T47D (cell line): ENCODE results near the gene CCDC8.

Experiments used
- DNase-seq, 2 experiments: peaks; one replicate each; pipeline versions ENCODE4 v3.0.0 to v3.0.0-alpha.2; 2011 to 2012; ENCODE audit warnings: low read depth in 1 of 2, low spot score in 1 of 2
- JUND ChIP-seq: IDR thresholded peaks from 2 replicates; pipeline ENCODE4 v1.6.1; 2012; ENCODE audit warnings: low read depth
- in situ Hi-C: cut with HindIII; loops from 2 replicates; pipeline ENCODE4 v1.10.0; 2016; ENCODE audit warnings: low sequenced_read_pairs, low pct_unique_long_range_greater_than_20kb

CCDC8 gene

DNA sequence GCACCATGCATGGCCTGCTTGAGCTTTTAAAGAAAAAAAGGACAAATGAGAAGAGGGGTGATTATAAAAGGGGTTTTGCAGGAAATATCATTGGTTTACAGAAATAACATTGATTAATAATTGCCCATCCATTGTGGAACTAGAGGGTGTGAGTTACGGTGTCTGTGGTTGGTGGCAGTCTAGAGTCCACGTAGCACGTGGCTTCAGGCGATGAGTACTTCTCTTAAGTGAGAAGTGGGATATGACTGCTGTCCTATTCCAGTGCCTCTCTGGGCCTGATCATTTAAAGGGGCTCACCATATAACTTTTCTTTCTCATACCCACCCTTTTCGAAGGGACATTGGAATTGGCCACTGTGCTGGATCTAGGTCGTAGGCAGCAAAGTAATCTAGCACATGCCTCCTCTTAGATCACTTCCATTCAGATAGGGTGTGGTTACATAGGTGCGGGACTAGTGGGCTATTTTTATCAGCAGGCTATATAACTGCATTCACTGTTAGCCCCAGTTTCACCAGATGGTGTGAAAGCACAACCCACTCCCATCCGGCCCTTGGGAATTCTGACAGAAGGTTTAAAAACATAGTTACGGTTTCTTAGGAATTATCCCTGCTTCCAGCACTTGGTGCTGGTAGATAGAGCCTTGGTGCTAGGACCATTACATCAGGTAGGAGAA lies 46.6 kb downstream of the CCDC8 start:
- no peak for TF ChIP-seq JUND
- no peak for DNase-seq
- in situ Hi-C loops, result no loop called here

- no peak for TF ChIP-seq JUND
- in situ Hi-C loops, result no loop called here
- no peak for DNase-seq
Measured at GRCh38 chr19:46365561-46365960, 47.8 kb downstream of the CCDC8 start.

DNA sequence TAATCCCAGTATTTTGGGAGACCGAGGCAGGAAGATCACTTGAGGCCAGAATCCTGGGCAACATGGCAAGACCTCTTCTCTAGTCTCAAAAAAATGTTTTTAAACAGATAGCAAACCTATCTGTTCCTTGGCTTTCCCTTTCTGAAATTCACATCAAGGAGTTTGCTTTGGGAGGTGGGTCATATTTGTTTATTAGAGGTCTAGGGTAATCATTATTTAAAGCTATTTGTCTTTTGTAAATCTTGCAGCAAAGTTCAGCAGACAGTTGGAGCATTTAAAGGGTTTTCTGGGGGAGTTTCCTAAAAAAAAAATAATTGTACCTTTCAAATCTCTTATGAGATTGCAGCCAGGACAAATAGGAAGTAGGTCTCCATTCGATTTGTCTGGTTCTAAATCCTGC lies 49.0 kb downstream of the CCDC8 start:
- no peak for DNase-seq
- in situ Hi-C loops, result no loop called here
- TF ChIP-seq JUND, result no peak

DNA sequence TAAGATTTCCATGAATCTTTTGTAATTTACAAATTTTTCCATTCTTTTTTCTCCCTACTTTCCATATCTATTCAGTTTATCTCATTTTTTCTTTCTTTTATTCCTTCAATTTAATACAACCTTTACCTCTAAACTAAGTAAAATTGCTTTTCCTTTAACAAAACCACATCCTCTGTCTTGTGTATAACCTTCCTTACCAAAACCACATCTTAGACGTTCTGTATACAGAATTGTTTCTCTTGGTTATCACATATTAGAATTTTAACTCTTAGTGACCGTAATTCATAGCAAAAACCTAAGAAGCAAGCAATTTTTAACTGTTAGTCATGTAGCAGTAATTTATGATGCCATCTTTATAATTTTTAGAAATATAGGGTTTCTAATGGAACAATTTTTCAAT lies 51.4 kb downstream of the CCDC8 start:
- no peak for DNase-seq
- in situ Hi-C loops, result no loop called here
- TF ChIP-seq JUND, result no peak
